Measurements from ENCODE around the gene CRY1.
"Not testable (repeated sequence)": the region's sequence is repeated elsewhere in the genome, so short reads cannot be mapped to it uniquely, and the experiment has no call there.

Gene CRY1

DNA sequence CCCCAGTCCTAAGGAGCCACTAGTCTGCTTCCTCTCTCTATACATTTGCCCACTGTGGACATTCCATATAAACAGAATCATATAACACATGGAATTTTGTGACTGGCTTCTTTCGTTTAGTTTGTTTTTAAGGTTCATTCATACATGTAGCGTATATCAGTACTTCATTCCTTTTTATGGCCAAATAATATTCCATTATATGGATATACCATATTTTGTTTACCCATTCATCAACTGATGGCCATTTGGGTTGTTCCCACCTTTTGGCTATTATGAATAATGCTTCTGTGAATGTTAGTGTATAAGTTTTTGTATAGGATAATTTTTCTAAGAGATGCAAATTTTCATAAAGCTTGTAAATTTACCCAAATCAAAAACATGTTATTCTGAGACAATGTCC, 4.4 kb downstream of the CRY1 start:
- DNase-seq (ENCODE audit: insufficient read length, low spot score) (no peak), FAIRE-seq (no peak)
- no peak for TF ChIP-seq CTCF (IDR thresholded peaks at IDR 0.05; ENCODE audit: insufficient read depth, missing control alignments)

DNA sequence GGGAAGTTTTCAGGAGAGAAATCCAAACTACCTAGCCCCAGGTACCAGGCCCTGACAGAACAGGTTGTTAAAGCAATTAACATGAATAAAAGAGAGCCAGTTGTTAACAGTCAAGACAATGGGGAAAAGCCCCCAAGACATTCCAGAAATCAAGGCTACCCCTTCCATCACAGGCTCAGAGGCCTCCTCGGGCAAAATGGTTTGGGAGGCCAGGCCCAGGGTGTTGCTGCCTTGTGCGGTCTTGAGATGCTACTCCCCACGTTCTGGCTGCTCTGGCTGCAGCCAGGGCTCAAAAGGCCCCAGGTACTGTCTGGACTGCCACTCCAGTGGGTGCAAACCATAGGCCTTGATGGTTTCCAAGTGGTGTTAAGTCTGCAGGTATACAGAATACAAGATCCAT, 7.0 kb downstream of the CRY1 start:
- FAIRE-seq, result no peak
- no peak for TF ChIP-seq CTCF (IDR thresholded peaks at IDR 0.05; ENCODE audit: insufficient read depth, missing control alignments)

GRCh38 chr12:107081778-107082177, 11.6 kb downstream of the CRY1 start:
- no peak for FAIRE-seq
- no peak for TF ChIP-seq CTCF (IDR thresholded peaks at IDR 0.05; ENCODE audit: insufficient read depth, missing control alignments)
- no peak for DNase-seq (ENCODE audit: insufficient read length, low spot score)

More for the DNA sequence above, 7.0 kb downstream of the CRY1 start:
- no peak for DNase-seq (ENCODE audit: insufficient read length, low spot score)

GRCh38 chr12:107080299-107080698, 13.1 kb downstream of the CRY1 start:
- TF ChIP-seq CTCF (IDR thresholded peaks at IDR 0.05; ENCODE audit: insufficient read depth, missing control alignments), result no peak
- FAIRE-seq, result no peak
- DNase-seq (ENCODE audit: insufficient read length, low spot score), result no peak

- FAIRE-seq (no peak), DNase-seq (ENCODE audit: insufficient read length, low spot score) (no peak)
- peak; percentile 41 for TF ChIP-seq CTCF (IDR thresholded peaks at IDR 0.05; ENCODE audit: insufficient read depth, missing control alignments)
These were observed 14.0 kb downstream of the CRY1 start for GRCh38 chr12:107079172-107080011.

DNA sequence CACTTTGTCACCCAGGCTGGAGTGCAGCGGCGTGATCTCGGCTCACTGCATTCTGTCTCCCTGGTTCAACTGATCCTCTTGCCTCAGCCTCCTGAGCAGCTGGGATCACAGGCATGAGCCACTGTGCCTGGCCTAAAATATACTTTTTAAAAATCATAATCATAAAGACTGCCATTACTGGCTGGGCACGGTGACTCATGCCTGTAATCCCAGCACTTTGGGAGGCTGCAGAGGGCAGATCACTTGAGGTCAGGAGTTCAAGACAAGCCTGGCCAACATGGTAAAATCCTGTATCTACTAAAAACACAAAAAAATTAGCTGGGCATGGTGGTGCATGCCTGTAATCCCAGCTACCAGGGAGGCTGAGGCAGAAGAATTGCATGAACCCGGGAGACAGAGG, 20.1 kb downstream of the CRY1 start:
- DNase-seq (ENCODE audit: insufficient read length, low spot score); FAIRE-seq: not testable (repeated sequence)

DNA sequence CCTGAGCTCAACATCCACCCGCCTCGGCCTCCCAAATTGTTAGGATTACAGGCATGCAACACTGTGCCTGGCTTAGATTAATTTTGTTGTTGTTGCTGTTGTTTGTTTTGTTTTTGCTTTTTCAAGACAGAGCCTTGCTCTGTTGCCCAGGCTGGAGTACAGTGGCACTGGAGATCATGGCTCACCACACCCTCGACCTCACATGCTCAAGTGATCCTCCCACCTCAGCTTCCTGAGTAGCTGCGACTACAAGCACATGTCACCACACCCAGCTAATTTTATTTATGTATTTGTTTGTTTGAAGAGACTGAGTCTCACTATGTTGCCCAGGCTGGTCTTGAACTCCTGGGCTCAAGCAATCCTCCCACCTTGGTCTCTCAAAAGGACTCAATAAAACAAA, 26.7 kb downstream of the CRY1 start:
- FAIRE-seq (no peak), DNase-seq (ENCODE audit: insufficient read length, low spot score) (no peak)
- TF ChIP-seq CTCF (IDR thresholded peaks at IDR 0.05; ENCODE audit: insufficient read depth, missing control alignments), result no peak

All from D721Med (cell line).